Loucy (cell line): ENCODE measurements around the gene GPR15.

Experiments used
- H2AFZ ChIP-seq: fragments of 200-600 bp; sonication (generic); 2 replicates; pipeline ENCODE4 v1.6.0; 2016; ENCODE audit warnings: antibody characterized with exemption, mild to moderate bottlenecking, low read length, moderate library complexity
- H3F3A ChIP-seq: fragments of 200-600 bp; 2 replicates; pipeline ENCODE4 v1.6.0; 2016; ENCODE audit warnings: antibody characterized with exemption, low read depth, mild to moderate bottlenecking
- H3K27me3 ChIP-seq: fragments of 200-600 bp; sonication (generic); 2 replicates; pipeline ENCODE4 v1.6.1; 2014; ENCODE audit warnings: low read length, mild to moderate bottlenecking; ENCODE audit not compliant: insufficient read depth, poor library complexity, severe bottlenecking
- H3K36me3 ChIP-seq: fragments of 200-600 bp; sonication (generic); 2 replicates; pipeline ENCODE4 v1.6.1; 2016; ENCODE audit warnings: low read length; ENCODE audit not compliant: insufficient read depth
- H3K4me1 ChIP-seq: fragments of 200-600 bp; sonication (generic); 2 replicates; pipeline ENCODE4 v1.5.1; 2014; ENCODE audit warnings: low read length, mild to moderate bottlenecking; ENCODE audit not compliant: insufficient read depth, poor library complexity, severe bottlenecking
- H3K4me2 ChIP-seq: fragments of 200-600 bp; sonication (generic); 2 replicates; pipeline ENCODE4 v1.6.0; 2014; ENCODE audit warnings: antibody characterized with exemption, low read length, low read depth, mild to moderate bottlenecking; ENCODE audit not compliant: poor library complexity, severe bottlenecking
- H3K4me3 ChIP-seq: fragments of 200-600 bp; sonication (generic); 2 replicates; pipeline ENCODE4 v1.5.1; 2014; ENCODE audit warnings: low read length, mild to moderate bottlenecking, mixed read lengths; ENCODE audit not compliant: poor library complexity, severe bottlenecking
- H3K79me2 ChIP-seq: fragments of 200-600 bp; sonication (generic); 2 replicates; pipeline ENCODE4 v1.6.1; 2014; ENCODE audit warnings: low read length; ENCODE audit not compliant: insufficient read depth
- H3K9ac ChIP-seq: fragments of 200-600 bp; sonication (generic); 2 replicates; pipeline ENCODE4 v1.6.0; 2014; ENCODE audit warnings: mild to moderate bottlenecking, low read depth, low read length, moderate library complexity; ENCODE audit not compliant: poor library complexity, severe bottlenecking
- H3K9me2 ChIP-seq: fragments of 200-600 bp; sonication (generic); replicated peaks from 2 replicates; pipeline ENCODE4 v1.6.1; 2016; ENCODE audit warnings: low read depth, low read length, mixed read lengths
- H3K9me3 ChIP-seq: fragments of 200-600 bp; sonication (generic); 2 replicates; pipeline ENCODE4 v1.6.1; 2014; ENCODE audit warnings: mild to moderate bottlenecking, antibody characterized with exemption, low read length, low read depth; ENCODE audit not compliant: insufficient read depth
- H4K20me1 ChIP-seq: fragments of 200-600 bp; sonication (generic); 2 replicates; pipeline ENCODE4 v1.6.0; 2014; ENCODE audit warnings: antibody characterized with exemption, low read length, mild to moderate bottlenecking; ENCODE audit not compliant: insufficient read depth, poor library complexity, severe bottlenecking
- EZH2phosphoT487 ChIP-seq: fragments of 200-600 bp; IDR thresholded peaks from 2 replicates; pipeline ENCODE4 v1.6.1; 2018; ENCODE audit warnings: antibody characterized with exemption, mild to moderate bottlenecking, moderate library complexity, borderline replicate concordance
- TF ChIP-seq, protein P1 (sequence below): fragments of 200-600 bp; sonication (generic); conservative IDR thresholded peaks from 2 replicates; pipeline ENCODE4 v1.5.1; 2014; ENCODE audit warnings: mild to moderate bottlenecking, antibody characterized with exemption, low read length

The GPR15 gene

DNA sequence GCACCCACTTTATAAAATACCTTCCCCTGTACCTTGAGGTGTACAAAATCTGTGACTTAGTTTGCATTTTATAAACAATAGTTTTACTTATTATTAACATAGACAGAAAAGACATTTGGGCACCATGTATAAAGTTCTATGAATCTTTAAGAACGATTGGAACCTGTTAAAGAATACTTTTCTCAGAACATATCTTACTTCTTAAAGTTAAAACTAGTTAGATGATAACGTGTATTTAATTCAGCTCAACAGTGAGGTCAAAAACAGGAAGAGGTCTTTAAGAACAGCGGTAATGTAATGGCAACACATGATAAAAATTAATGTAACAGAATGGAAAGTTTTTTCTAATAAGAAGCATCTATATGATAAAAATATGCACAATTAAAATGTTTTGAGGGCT is 36.6 kb downstream of the GPR15 start:
- peaks cover 28% of the 10 kb centered on the region for H3K4me1 ChIP-seq
- H3K27me3 ChIP-seq = no peaks in the 10 kb centered on the region
- H3K4me2 ChIP-seq = no peak overlapping the region
- H3K9me3 ChIP-seq = no peaks in the 10 kb centered on the region
- H3K9me2 ChIP-seq = no peaks in the 10 kb centered on the region
- no peaks in the 10 kb centered on the region for H4K20me1 ChIP-seq
- no peak overlapping the region for H3K9ac ChIP-seq
- no peak overlapping the region for H3K4me3 ChIP-seq
- no peak overlapping the region for H2AFZ ChIP-seq
- no peaks in the 10 kb centered on the region for H3F3A ChIP-seq
- H3K36me3 ChIP-seq = no peaks in the 10 kb centered on the region
- no peak for TF ChIP-seq EZH2phosphoT487
- TF ChIP-seq, protein P1, sequence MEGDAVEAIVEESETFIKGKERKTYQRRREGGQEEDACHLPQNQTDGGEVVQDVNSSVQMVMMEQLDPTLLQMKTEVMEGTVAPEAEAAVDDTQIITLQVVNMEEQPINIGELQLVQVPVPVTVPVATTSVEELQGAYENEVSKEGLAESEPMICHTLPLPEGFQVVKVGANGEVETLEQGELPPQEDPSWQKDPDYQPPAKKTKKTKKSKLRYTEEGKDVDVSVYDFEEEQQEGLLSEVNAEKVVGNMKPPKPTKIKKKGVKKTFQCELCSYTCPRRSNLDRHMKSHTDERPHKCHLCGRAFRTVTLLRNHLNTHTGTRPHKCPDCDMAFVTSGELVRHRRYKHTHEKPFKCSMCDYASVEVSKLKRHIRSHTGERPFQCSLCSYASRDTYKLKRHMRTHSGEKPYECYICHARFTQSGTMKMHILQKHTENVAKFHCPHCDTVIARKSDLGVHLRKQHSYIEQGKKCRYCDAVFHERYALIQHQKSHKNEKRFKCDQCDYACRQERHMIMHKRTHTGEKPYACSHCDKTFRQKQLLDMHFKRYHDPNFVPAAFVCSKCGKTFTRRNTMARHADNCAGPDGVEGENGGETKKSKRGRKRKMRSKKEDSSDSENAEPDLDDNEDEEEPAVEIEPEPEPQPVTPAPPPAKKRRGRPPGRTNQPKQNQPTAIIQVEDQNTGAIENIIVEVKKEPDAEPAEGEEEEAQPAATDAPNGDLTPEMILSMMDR = no peak
- H3K79me2 ChIP-seq = no peaks in the 10 kb centered on the region

GRCh38 chr3:98573181-98573728 is 41.5 kb downstream of the GPR15 start:
- H3K9me3 ChIP-seq = no peaks in the 10 kb centered on the region
- H3K4me3 ChIP-seq = no peak overlapping the region
- H4K20me1 ChIP-seq = no peaks in the 10 kb centered on the region
- H3K4me1 ChIP-seq = no peaks in the 10 kb centered on the region
- H3K4me2 ChIP-seq = no peak overlapping the region
- no peaks in the 10 kb centered on the region for H3K27me3 ChIP-seq
- H3K9ac ChIP-seq = no peak overlapping the region
- no peaks in the 10 kb centered on the region for H3K79me2 ChIP-seq
- no peak overlapping the region for H2AFZ ChIP-seq
- H3K9me2 ChIP-seq = no peaks in the 10 kb centered on the region
- no peaks in the 10 kb centered on the region; the same call in 1 of the 2 replicates for H3K36me3 ChIP-seq
- no peak for TF ChIP-seq EZH2phosphoT487
- TF ChIP-seq, protein P1 = peak; percentile 76
- no peaks in the 10 kb centered on the region for H3F3A ChIP-seq

DNA sequence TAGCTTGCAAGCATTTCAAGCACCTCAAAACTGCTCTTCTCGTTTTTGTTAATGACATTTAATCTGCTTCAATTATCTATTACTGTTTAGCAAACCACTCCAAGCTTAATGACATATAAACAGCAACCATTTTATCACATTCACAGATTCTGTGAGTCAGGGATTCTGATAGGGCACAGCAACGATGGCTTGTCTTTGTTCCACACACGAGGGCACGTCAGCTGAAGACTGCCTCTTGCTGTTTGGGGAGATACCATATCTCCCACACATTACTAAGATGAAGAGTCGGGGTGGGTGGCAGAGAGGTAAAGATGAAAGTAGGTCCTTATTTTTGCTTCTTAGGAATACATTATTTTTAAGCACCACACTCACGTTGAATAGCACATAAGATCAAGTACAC is 42.4 kb downstream of the GPR15 start:
- Histone ChIP-seq H3K79me2 (no peaks in the 10 kb centered on the region), H3K9ac (no peak overlapping the region), H3K4me2 (no peak overlapping the region), H3K36me3 (no peaks in the 10 kb centered on the region; the same call in 1 of the 2 replicates), H3K4me3 (no peak overlapping the region), H2AFZ (no peak overlapping the region), H4K20me1 (no peaks in the 10 kb centered on the region), H3K9me2 (no peaks in the 10 kb centered on the region), H3K27me3 (no peaks in the 10 kb centered on the region), H3F3A (no peaks in the 10 kb centered on the region), H3K4me1 (no peaks in the 10 kb centered on the region), H3K9me3 (no peaks in the 10 kb centered on the region)
- TF ChIP-seq, protein P1 = no peak
- no peak for TF ChIP-seq EZH2phosphoT487
